NK-92 treated with Interleukin-12 subunit alpha and Interleukin-12 subunit beta, amount 100 ng/mL, for 24 hours (cell line): ENCODE data around the gene XIRP2.
"Not testable (repeated sequence)": the region's sequence is repeated elsewhere in the genome, so short reads cannot be mapped to it uniquely, and the experiment has no call there.

ENCODE experiments used
- DNase-seq: peaks from one replicate; lab custom pipeline; 2025; lab: John Stamatoyannopoulos, UW

The XIRP2 gene

GRCh38 chr2:166932032-166932431, 43.8 kb downstream of the XIRP2 start:
- DNase-seq: no peak

- DNase-seq: no peak
Measured at GRCh38 chr2:166934817-166935216, 46.5 kb downstream of the XIRP2 start.

DNA sequence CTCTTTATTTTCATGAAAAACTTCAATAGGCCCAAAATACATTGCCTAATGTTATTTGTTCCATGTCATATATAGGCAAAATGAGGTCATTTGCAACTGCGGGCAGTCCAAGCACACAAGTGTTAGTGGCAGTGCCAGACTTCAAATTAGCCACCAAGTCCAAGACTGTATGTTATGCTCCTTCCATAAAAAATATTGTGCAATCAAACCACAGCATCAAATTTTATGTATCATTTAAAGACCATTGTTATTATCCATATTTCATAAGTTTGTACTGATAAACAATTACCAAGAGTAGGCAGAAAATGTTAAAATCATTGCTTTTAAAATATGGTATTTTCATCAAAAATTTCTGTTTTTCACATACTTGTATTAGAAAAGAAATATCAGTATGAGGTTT, 54.1 kb downstream of the XIRP2 start:
- DNase-seq: no peak

DNA sequence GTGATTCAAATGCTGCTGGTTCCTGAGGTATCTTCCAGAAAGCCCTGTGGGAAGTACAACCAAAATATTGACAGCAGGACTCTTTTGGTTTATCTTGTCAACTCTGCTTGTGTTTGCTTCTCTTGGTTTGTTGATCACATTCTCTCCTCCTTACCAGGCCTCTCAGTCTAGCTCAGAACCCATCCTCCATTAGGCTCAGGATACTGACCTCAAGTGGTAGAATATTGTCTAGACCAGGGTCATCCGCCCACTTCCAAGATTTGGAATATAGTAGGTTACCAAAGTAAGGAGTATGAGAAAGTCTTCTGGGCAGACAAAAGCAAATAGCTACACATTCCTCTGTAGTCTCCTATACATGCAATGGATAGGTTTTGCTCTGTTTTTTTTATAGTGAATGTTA, 56.6 kb downstream of the XIRP2 start:
- DNase-seq: no peak

DNA sequence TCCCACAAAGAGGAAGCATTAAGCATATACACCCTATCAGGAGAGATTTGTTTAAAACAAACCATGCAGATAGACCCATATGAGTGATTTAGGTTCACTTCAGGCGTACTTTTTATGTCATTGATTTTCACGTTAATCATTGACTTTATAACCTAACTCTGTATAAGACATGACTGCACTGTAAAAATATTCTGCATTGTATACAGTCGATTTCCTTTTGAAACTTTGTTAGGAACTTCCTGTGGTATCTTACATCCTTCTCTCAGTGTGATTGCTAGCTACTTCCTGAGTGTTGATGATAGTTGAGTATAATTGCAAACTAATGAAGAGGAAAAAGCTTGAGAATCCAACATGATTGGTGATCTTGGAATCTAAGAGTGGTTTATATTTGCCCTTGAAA, 69.4 kb downstream of the XIRP2 start:
- DNase-seq: no peak

GRCh38 chr2:166958986-166959481, 70.8 kb downstream of the XIRP2 start:
- DNase-seq: no peak

DNA sequence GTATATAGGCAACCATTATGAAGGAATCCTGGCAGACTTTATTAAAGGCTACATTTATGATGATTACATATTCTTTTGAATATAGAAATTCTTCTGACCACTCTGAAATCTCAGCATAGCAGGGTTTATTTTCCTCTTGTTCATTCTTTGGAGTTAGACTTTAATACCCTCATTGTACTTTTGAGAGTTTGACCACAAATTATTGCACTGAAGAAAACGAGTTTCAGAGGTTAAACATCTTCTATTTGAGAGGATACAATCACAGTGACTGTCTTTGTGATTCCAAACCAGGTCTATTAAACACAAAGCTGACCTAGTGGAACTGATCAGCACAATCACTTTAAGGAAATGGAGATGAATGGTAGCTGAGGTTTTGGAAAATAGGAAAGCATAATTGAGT, 71.3 kb downstream of the XIRP2 start:
- no peak for DNase-seq

DNA sequence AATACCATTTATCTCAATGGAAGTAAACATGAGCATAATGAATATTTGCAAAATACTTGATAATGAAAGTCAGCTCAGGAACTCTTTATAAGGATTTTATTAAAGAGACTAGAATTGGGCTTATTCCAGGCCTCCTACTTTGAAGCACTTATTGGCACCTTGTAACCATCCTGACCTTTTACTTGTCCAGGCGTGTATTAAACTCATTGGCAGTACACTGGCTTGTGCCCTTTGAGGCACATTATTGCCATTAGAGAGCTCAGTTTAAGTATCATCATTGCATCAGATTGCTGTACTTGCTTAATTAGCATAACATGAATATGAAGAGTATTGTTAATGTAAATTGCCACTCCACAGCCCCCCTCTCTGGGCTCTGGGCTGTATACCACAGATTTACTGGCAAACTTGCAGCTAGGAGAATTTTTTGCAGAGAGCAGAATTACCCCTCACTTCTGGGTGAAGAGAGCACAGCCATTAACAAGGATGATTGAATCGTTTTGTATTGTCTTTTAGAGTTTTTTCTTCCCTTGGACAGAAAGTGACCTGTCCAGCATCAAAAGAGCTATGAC, 72.5 kb downstream of the XIRP2 start:
- DNase-seq: no peak

DNA sequence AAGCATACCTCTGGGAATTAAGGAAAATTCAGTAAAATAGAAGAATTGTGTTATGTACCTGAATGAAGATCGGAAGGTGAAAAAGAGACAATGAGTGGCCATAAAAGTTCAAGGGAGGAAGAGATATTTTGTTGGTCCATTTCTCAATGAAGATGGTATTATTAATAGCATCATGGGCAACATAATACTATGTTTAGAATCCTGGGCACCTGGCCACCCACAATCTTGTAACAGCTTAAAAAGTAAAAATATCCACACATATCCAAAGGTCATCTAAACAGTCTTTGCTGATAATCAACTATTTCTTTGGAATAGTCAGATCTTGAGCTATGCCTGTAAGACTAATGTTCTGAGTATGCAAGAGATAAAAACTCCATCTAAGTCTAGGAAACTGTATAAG, 73.7 kb downstream of the XIRP2 start:
- no peak for DNase-seq

- DNase-seq: no peak
Measured at GRCh38 chr2:166969486-166969885, 81.2 kb downstream of the XIRP2 start.

- DNase-seq: no peak
Measured at GRCh38 chr2:166972002-166972401, 83.7 kb downstream of the XIRP2 start.

DNA sequence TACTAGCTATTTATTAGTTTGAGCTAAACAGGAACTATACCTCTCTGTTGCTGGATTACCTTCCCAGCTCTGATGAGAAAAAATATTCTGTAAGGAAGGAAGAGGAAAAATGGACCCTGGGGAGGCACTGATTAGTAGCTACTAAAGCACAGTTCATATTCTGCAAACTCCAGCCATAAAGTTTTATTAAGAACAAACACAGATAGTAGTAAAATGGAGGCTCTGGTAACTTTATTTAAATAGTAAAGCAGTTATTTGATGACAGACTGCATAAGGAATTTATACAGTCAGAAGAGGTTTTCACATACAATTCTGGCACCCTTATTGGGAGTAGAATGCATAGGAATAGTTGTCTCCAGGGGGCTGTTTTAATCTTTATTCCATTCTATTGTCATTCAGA, 84.1 kb downstream of the XIRP2 start:
- no peak for DNase-seq

DNA sequence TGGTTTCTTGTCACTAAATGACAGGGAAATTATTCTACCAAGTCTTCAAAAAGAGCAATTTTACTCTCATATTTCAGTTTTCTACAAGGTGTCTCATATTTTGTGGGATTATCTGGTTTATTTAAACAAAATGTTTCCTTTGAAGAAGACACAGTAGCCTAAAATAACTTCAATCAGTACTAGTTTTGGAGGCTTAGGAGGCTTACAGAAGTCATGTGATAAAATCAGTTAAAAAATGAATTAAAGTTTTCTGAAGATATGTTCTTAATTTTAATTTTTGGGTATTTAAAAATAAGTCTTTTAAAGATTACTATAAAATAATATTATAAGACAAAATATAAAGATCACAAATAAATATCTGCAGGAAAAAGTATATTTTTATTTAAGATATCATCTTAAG, 95.9 kb downstream of the XIRP2 start:
- no peak for DNase-seq

DNA sequence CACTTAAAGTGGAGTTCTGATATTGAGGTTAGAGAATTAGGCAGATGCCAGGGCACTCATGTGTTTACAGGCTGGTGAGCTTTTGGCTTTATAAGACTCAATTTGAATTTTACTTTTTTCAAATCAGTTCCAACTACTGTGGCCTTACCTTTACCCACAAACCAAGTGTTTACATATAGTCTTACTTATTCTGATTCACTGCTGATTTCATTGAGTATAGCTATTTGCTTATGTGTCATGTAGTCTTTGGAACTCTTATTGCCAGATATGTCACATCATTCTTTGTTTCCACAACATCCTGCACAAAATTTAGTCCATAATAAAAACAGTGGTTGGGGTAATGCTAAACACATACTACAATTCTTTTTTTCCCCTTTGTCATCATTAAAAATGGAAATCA, 96.5 kb downstream of the XIRP2 start:
- DNase-seq: no peak

GRCh38 chr2:166994588-166995336, 106.5 kb downstream of the XIRP2 start:
- DNase-seq: no peak

- DNase-seq: no peak
Measured at GRCh38 chr2:166996465-166996864, 108.2 kb downstream of the XIRP2 start.

- no peak for DNase-seq
Measured at GRCh38 chr2:167001165-167001564, 112.9 kb downstream of the XIRP2 start.

- DNase-seq: no peak
Measured at GRCh38 chr2:167005096-167005495, 116.8 kb downstream of the XIRP2 start.

DNA sequence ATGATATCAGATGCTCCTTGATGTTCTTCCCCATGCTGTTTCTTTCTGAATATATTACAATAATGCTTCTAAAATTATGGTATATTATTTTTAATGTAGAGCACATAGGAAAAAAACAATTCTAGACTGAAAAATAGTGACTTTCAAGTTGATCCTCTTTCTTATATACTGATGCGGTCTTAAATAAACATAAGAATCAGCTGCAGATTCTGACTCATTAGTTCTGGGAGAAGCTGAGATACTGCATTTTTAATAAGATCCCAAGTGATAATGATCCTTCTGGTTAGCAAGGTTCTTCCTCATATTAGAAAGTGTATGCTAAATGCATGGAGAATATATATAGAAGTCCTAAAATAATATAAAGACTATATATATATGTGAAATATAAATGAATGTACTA, 124.9 kb downstream of the XIRP2 start:
- DNase-seq: no peak

DNA sequence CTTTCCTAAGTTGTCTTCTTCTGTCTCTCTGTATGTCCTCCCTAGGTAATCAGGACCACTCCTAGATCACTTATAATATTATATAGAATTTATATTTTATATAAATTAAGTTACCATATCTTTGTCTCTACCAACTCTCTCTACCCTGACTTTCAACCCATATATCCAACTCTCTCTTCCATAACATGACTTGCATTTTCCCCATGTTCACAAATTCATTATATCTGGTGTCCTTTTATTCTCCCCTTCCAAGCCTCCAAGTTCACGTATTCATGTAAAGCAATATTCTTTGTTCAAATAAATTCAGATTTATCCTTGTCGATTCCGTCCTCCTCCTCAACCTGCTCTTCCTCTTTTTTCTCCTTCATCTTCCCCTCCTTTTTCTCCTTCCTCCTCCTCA, 127.5 kb downstream of the XIRP2 start:
- no peak for DNase-seq

DNA sequence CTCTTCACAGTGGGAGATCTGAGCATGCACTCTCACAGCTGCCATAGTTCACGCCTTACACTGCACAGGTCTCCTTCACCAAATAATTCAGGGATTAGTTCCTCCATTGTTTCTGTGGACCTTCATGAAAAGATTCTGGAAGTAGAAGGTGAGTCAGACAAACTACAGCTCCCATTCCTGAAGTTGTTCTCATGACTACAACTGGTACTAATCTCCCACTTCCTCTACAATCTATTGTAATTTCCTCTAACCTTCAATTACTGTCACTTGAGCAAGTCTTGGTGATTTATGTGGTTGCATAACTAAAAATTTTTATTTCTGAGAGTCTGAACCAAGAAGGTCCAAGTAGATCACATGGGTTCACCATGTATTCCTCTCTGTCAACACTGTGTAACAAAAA, 128.7 kb downstream of the XIRP2 start:
- no peak for DNase-seq

- DNase-seq: no peak
Measured at GRCh38 chr2:167018590-167018989, 130.3 kb downstream of the XIRP2 start.

GRCh38 chr2:167028503-167028902, 140.2 kb downstream of the XIRP2 start:
- no peak for DNase-seq

GRCh38 chr2:167034976-167035375, 146.7 kb downstream of the XIRP2 start:
- not testable (repeated sequence) for DNase-seq
